ENCODE data around the gene KRT9.
"Not testable (repeated sequence)": the region's sequence is repeated elsewhere in the genome, so short reads cannot be mapped to it uniquely, and the experiment has no call there.

Gene KRT9

GRCh38 chr17:41571561-41572434, at the start of gene KRT9:
TSS of gene KRT9 (minus strand) at chr17:41572059. CDS start at chr17:41571992, 67 bp downstream.
- H3K27ac ChIP-seq, result no peak within 1 kb of the TSS
- TF ChIP-seq CTCF (conservative IDR thresholded peaks at IDR 0.05), result no peak

GRCh38 chr17:41621435-41621817, 49.6 kb upstream of the KRT9 start:
- not testable (repeated sequence) for H3K27ac ChIP-seq

- H3K27ac ChIP-seq, result no peak overlapping the region
Observed at GRCh38 chr17:41620583-41621434, 49.0 kb upstream of the KRT9 start.

DNA sequence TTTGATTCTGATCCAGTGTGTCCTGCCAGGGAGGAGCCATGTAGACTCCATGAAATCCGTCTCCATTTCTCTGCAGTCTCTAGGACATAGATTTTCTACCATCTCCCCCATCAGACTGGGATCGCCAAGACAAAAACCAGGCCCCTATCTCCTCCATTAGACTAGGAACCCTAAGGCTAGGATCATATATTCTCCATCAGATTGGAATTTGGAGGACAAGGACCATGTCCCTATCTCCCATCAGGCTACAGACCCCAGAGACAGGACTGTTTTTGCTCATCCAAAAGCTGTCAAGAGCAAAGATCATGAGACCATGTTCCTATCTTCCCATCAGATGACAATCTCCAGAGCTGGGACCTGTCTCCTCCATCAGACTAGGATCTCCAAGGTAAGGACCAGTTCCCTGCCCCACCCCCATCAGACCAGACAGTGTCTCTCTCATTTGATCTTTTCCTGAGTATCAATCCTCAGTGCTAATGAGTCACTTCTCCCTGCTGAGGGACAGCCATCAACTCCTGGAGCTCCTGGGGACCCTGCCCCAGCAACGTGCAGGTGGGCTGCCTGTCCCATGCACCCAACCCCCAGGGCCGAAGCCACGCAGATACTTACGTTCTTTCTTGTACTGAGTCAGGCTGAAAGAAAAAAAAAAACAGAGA, 48.2 kb upstream of the KRT9 start:
- not testable (repeated sequence) for H3K27ac ChIP-seq

More at GRCh38 chr17:41620583-41621434, 49.0 kb upstream of the KRT9 start:
- no peak for TF ChIP-seq CTCF (conservative IDR thresholded peaks at IDR 0.05)

DNA sequence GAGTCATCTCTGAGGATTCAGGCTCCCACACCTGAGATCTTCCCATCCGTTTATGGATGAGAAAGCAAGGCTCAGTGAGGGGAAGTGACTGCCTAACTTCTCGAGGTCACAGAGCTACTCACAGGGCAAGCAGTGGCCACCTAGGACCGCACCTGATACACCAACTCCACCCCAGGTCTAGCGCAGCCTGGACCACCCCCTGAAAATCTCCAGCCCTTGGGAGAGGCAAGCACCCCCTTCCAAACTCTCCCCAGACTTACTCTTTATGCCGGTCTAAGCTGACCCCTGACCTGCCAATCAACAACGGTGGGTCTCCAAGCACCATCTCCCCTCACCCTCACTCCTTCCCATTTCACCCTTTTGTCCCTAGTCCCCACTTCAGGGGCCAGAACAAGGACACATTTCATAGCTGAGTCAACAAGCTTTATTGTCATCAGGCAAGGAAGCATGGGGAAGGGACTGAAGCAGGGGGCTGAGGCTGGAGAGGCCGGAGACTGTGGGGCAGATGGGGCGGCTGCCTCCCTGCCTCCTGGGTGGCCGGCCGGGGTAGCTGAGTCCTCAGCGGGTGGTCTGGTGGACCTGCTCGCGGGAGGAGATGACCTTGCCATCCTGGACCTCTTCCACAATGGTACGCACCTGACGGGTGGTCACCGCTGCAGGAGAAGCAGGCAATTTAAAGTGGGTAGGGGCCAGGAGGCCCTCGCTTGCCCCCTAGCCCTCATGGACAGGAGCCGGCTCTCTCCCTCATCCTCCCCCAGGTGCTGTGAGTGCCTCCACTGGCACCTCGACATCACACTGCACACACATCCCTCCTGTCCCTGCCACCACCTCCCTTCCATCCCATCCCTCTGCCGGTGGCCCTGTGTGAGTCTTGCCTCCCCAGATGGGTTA, 47.4 kb upstream of the KRT9 start:
- no peak for TF ChIP-seq CTCF (conservative IDR thresholded peaks at IDR 0.05)

GRCh38 chr17:41618341-41619035, 46.6 kb upstream of the KRT9 start:
- no peak for TF ChIP-seq CTCF (conservative IDR thresholded peaks at IDR 0.05)
- H3K27ac ChIP-seq, result no peak overlapping the region

More for the DNA sequence above, 47.4 kb upstream of the KRT9 start:
- no peak overlapping the region for H3K27ac ChIP-seq

DNA sequence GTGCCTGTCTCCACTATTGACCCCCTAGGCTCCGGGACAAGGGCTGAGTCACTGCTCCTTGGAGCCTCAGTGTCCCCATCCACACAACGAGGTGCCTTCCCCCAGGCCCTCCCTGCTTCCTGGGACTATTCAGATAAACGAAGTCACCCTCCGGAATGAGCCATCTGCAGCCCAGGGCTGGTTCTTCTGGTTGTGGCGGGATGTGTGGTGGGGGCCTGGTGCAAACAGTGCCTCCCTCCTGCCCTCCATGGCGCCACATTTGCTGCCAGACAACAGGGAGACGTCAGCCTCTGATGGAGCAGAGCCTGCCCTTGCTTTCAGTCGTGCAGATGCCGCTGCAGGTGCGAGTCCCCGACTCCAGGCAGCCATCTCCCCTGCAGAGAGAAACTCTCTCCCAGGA, 45.8 kb upstream of the KRT9 start:
- no peak overlapping the region for H3K27ac ChIP-seq
- TF ChIP-seq CTCF (conservative IDR thresholded peaks at IDR 0.05), result no peak
